GM23248 (cell line): ENCODE measurements around the gene CBR3.

ENCODE experiments used
- EZH2 ChIP-seq: fragments of 200-600 bp; sonication (generic); IDR thresholded peaks from 2 replicates; pipeline ENCODE4 v1.6.1; 2018; ENCODE audit warnings: antibody characterized with exemption, mild to moderate bottlenecking; ENCODE audit not compliant: insufficient read depth, poor library complexity, severe bottlenecking
- EZH2phosphoT487 ChIP-seq: fragments of 200-600 bp; sonication (generic); IDR thresholded peaks from 2 replicates; pipeline ENCODE4 v1.6.1; 2018; ENCODE audit warnings: antibody characterized with exemption, moderate library complexity, mild to moderate bottlenecking, low read depth; ENCODE audit not compliant: insufficient read depth

DNA sequence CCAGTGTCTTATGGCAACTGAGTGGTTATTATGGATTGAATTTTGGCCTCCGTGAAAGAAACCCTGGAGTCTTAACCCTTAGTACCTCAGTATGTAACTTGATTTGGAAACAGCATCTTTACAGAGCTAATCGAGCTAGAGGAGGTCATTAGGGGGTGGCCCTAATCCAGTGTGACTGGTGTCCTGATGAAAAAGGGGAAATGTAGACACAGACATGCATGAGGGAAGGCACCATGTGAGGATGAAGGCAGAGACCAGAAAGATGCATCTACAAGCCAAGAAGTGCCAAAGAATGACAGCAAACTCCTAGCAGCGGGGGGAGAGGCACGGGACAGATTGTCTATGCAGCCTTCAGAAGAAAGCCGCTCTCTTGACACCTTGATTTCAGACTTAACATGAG is 36.5 kb downstream of the CBR3 start:
- TF ChIP-seq EZH2 (no peak), EZH2phosphoT487 (no peak)
